ENCODE measurements around the gene ZNF521.
"Not testable (repeated sequence)": the region's sequence is repeated elsewhere in the genome, so short reads cannot be mapped to it uniquely, and the experiment has no call there.

The ZNF521 gene

DNA sequence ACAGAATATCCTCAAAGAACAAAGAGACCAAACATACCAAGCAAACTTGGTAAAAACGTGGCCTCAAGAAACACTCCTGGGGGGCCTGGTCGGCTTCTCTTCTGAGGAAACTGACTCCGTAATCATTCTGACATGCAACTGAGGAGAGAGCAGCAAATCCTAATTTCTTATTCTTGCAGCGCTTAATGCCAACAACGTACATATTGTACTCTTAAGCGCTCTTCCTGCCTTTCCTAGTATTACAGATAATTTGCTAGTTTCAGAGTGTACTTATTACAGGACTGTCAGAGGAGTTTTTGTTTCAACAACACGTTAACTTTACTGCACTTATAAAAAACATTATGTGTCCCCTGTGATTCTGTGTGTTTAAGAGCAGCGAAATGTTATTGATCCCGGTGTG, 64.9 kb downstream of the ZNF521 start:
- DNase-seq: no peak

DNA sequence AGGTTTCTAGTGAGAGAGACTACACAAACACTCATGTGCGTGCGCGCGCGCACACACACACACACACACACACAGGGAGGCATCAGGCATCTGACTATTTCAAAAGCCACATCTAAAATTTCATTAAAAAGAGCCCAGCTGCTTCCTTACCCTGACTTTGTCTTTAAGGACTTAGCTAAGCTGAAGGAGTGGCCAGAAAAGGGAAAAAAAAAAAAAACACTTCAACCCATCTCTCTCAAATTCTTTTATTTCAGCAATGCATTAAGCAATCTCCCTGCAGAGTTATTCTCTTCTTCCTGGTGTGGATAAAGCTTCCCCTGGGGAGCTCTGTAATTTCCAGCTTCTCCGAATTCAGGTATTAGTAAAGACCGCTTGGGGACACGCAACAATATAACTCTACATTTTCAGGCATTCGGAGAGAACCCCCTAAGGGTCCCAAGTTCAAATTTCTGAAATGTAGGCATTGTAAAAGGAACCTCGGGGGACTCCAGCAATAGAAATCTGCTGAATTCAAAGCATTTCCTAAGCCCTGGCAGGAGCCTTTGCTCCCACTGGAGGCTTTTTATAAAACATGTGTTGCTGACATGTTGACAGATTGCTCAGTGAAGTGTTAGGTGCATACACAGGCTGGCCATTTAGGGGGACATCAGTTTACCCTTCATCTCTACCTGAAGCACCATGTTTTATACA, 67.0 kb downstream of the ZNF521 start:
- DNase-seq: no peak

DNA sequence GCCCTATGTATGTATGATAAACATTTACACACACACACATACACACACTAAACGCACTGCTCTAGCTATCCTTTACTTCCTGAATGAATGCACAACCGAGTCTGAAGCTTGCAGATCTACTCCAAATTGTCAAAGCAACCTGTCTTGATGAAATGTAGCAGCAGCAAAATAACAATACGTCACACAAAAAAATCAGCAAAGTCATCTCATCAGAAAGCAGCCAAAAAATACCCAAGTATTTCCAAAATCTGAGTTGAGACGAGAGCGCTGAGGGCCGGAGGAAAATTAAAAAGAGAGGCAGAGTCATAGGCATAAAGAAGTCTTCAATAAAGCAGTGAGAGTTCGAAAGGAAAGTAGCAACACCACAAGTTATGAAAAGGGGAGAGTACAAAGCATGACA, 67.7 kb downstream of the ZNF521 start:
- DNase-seq: no peak

DNA sequence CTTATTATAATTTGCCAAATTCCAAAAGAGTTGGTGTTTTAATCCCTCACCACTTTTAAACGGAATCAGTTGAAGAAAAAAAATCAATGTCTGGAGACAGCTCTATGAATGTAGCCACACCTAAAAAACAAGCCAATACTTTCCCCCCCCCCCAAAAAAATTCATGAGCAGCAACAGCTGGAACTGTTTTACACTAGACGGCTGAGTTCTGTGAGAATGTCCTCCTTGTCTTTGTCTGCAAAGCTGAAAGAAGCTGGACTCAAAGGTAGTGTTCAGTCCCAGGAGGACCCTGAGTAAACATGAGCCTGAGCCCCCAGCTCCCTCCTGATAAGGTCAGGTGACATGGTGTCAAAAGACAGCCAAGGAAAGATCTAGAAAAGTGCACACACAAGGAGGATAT, 68.2 kb downstream of the ZNF521 start:
- no peak for DNase-seq

DNA sequence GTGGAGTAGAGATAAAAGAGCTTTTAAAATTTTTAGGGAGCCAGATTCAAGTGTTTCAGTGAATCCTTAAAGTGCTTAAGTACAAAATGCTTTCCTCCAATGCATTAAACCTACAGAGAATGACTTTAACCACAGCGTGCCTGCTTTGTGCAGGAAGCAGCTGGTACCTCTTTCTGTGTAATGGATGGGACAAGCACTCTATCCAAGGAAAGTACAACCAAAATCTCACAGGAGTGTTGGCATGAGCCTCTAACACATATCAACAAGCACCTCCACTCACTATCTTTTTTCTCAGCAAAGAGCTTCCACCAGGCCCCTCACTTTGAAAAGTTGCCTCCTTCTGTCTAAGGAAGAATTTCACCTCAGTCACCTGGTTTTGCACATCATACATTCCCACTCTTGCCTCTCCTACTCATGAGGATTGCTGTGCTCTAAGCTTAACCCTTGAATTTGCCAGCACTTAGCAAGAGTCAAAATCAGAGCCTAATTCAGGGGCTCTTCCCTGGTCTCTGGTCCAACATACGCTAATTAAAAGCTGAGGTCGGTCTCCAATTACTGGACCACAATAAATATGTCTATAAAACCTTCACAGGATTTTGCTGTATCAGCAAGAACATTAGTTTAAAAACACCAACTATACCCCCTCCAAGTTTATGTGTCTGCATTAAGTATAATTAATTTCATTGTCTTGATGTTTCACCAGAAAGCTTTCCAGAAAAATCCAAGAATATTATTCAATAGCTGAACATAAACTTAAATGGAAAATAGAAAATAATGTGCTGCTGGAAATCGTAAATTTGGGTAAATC, 68.9 kb downstream of the ZNF521 start:
- DNase-seq: no peak

DNA sequence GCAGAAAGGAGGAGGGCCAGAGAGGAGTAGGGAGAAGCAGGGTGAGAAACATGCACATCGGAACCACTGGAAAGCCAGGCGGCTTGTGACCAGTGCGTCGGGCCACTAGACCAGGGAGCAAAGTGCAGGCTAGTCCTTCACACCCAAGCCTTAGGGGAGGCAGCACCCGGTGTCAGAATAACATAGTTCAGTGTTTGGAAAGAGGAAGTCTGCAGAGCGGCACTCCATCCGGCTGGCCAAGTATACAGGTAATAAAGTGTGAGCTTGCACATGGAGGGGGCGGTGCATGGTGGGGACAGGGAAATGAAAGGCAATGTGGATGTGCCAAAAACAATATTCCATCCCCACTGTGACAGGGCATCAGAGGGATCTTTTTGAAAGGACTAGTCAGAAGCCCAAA, 69.7 kb downstream of the ZNF521 start:
- no peak for DNase-seq

DNA sequence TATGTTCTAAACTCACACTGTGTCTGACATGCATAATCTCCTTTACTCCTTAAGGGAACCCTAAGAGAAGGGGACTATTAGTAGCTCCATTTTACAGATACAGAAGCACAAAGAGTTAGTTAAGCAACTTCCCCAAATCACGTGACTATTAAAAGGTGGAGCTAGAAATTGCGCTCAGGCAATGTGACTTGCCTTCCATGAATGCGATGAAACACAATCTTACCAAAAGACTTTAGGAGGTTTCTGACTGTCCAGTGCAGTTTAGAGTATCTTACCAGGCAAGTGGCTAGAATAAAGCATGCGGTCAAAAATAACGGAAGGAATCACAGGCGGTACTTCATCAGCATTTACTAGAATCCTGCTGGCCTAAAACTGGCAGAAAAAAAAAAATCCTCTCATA, 70.4 kb downstream of the ZNF521 start:
- no peak for DNase-seq

DNA sequence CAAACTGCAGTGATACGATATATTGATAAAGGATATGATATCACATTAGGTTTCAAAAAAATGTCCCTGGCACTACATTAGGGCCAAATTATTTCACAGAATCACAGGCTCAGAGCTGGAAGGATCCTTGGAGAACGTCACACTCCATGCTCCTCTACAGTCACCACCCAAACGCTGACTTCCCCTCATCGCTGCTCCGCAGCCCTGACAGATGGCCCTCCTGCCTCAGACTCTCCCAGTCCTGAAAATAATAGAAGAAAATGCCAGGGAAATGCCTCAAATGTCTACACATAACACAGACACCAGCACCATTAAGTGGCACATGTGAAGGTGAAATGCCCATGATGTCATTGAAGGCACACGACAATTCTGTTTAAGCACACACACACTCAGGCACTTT, 72.0 kb downstream of the ZNF521 start:
- DNase-seq: no peak

DNA sequence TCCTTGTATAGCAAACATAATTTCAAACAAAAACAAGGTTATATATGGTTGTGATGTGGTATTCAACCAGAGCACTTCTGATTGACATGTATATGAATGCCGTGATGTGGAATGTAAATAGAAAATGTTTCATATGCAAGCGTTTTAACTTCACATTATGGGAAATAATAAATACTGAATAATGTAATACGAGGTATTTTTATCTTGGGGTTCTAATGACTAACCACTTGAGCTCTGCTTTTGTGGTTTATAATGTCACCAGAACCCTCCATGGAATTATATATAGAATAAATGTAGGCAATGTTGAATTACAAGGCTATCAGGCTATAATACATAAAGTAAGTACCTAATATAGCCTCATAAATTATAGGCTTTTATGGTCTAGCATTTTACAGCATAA, 72.4 kb downstream of the ZNF521 start:
- no peak for DNase-seq

DNA sequence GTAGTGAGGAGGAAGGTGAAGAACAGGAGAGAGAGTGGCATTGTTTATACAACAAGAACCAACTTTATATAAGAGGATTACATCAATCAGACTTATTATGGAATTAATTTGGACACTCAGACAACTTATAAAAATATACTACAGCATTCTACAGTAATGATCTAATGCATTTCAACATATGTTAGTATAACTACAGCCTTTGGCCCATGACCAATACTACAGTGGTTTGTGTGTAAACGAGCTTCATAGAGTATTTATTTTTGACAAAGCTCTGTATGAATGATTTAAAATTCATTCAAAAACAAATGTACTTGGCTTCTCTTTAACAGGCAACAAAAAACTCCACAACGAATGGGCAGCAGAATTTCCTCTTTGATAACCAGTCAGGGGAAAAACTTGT, 72.8 kb downstream of the ZNF521 start:
- DNase-seq: no peak

DNA sequence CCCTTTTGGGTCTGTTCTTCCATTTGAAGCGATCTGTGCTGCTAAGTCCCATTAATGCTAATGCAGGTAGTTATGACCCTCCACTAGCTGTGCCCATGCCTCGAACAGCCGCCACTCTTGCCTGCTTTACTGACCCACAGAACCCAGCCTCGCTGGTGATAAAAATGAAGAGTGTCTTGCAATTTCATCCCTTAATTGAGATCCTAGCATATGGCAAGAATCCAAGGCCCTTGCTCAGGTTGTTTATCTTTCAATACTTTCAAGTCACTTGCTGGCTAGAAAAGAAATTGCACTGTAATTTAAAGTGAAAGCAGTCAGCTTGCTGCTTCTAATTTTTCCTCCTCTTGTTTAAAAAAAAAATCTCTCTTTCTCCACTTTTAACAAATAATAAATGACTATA, 73.6 kb downstream of the ZNF521 start:
- no peak for DNase-seq

DNA sequence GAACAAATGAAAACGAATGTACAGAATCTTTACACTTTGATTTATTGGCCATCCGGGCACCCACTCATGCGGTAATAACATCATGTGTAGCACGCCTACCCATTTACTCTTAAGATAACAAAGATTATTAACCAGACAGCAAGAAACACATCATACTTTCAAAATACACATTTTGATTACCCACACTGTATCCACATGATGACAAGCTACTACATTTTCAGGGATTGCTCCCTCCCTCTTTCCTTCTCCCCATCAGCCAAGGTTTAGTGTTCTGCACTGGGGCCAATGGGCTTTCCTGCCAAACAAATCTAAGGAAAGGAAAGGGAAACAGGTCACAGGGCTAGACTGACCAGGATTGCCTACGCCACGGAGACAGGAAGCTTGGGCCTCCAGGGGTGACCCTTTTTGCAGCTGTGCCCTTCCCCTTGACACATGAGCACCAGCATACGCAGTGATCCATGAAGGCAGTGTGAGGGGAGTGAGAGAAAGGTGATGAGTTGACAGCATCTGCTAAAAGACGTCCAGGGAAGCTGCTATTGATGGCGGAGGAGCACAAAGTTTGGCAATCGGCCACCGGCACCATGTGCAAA, 76.5 kb downstream of the ZNF521 start:
- no peak for DNase-seq

DNA sequence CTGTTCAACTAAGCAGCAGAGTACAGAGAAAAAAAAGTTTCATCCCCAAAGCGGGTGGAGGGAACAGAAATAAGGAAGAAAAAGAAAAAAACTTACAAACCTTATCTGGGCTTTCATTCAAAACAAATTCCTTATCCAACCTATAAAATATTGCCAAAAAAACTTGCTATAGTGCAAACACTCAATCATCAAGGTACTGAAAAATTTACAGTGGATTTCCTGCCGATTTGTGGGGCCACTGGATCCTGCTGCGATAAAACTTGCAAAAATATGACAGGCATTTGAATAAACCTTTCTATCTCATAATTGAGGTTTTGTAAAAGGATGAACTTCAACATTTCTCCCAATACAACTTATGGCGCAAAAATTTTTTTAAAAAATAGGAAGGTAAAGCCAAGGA, 77.0 kb downstream of the ZNF521 start:
- DNase-seq: no peak

DNA sequence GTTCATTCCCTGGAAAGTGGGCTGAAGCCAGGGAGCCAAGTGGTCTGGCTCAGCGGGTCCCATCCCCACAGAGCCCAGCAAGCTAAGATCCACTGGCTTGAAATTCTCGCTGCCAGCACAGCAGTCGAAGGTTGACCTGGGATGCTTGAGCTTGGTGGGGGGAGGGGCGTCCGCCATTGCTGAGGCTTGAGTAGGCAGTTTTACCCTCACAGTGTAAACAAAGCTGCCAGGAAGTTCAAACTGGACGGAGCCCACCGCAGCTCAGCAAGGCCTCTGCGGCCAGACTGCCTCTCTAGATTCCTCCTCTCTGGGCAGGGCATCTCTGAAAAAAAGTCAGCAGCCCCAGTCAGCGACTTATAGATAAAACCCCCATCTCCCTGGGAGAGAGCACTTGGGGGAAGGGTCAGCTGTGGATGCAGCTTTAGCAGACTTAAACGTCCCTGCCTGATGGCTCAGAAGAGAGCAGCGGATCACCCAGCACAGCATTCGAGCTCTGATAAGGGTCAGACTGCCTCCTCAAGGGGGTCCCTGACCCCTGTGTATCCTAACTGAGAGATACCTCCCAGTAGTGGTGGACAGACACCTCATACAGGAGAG, 84.9 kb downstream of the ZNF521 start:
- DNase-seq: not testable (repeated sequence)

DNA sequence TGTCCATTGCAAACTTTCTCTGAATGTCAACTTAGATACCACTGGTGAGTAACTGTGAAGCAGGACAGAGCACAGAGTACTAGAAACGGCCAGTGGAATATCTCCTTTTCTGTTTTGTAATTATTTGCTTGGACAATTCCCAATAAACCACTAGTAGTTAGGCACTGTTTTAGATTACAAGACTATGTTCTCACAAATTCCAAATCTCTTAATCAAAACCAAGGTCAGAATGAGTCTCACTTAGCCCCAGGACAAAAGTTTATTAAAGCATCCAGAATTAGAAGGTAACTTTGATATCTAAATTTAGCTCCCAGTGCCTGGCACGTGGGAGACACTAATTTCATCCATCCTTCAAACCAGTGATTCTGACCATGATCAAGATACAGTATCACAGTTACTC, 89.0 kb downstream of the ZNF521 start:
- no peak for DNase-seq

DNA sequence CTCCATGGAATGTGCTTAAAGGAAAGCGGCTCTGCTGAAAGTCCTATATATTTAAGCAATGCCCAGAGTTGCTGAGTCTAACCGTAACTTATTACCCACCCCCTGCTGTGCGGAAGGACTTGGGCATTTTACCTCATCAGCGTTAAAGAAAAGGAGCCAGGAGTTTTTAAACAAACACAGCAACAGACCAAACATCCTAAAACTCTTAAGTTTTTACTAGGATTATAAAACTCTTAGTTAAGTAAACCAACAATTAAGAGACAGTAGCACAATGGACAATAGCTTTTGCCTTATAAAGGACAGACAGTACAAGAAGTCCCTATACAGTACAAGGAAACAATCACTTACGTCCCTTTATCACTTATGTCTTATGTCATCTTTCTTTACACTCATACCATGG, 90.2 kb downstream of the ZNF521 start:
- DNase-seq: no peak

DNA sequence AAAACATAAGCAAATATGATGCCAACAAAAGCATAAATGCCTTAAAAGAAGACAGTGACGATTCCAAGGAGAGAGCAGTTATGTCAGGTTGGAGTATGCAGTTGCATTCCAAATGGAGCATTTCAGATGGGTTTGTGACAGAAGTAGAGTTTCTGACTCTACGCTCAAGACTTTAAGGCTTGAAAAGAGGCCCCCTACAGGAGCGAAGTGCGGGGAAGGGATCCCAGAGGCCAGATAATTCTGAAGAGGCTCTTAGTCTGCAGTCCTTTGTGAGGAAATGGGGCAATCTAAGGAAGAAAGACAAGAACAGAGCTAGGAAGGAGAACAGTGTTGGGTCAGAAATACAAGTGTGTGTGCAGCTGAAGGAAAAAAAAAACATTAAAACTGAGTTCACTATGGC, 95.5 kb downstream of the ZNF521 start:
- DNase-seq: no peak

DNA sequence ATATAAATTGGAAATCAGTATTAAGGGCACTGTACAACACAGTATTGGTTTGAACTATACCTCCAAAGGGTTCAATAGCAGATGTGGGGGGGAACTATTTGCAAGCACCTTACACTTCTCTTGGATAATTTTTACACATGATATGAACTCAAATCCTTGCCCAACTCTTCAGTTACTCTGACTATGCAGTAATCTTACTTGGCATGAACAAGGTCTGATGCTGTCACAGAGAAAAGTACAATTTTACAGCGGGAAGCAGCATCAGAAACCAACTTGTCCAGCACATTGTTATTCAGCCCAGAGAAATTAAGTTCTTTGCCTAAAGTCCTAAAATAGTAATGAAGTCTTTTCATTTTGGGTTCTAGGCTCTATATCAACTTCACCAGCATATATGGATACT, 98.2 kb downstream of the ZNF521 start:
- DNase-seq: no peak

DNA sequence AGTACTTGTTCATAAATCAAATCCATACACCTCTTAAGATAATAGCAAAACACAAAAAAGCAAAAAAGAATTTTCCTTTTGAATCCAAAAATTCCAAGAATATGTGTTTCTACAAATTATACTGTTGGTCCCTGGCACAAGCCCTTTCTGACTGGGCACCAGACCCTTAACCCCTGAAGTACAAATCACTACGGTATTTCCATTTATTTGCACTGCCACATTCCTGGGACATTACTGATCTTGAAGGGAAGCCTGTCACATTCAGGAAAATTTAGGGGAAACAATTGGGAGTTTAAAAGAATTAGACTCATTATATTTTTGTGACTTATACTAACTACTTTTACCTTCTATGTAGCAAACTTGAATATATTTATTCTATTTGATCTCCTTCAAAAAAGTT, 98.8 kb downstream of the ZNF521 start:
- no peak for DNase-seq

DNA sequence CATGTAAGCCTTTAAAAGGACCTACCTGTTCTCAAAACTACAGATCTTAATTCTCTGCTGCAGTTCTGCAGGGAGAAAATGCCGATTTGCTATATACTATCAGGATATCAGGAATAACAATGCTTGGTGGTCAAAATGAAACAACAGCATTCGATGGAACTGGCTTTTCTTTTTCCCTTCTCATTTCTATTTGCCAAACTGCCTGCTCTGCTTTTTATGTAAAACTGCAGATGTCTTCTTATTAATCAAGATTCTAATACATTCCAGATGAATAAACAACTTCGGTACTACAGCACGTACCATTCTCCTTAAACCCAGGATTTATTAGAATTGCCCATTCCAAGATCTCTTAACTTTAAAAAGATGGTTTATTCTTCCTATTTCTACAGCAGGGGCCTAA, 100.9 kb downstream of the ZNF521 start:
- DNase-seq: no peak

DNA sequence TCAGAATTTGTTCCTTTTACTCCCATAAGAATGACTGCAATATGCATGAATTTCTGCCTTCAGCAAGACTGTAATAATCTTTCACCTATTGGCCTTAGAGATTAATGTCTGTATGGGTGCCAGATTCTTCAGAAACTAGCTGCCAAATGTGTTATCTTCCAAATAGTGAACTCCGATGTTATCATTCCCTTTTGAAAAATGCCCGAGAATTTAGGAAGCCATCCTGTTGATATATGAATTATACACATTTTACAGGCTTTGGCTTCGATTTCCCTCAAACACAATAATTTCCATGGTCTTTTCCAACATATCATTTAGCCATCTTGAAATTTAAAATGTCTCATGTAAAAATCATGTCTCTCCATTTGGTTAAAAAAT, 101.5 kb downstream of the ZNF521 start:
- no peak for DNase-seq

DNA sequence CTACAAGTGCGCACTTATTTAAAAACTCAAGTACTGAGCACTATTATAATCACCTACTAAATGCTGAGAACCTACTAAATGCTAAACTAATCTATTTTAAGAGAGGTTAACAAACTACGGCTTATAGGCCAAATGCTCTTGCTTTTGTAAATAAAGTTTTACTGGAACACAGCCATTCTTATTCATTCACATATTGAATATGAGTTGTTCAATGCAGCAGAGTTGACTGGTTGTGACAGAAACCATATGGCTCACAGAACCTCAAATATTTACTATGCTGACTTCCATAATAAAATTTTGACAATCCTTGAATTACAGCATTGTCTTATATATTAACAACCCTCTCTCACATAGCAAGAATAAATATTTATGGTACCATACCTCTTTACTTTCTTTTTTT, 103.2 kb downstream of the ZNF521 start:
- DNase-seq: no peak

DNA sequence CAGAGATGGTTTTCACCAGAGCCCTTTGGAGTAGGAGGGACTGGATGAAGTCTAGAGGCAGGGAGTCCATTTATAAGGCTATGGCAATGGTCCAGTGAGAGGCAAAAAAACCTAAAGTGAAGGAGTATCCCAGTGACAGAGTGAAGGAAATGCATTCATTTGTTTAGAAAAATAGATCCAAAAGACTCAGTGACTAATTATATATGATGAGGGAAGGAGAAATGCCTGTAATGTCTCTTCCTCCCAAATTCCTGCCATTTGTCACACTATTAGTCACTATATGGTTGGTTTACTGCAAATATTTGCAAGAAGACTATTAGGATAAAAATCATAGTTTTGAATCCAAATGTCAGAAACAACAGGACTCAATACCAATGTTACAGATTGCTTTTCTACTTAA, 104.2 kb downstream of the ZNF521 start:
- DNase-seq: no peak
